Endothelial cell of umbilical vein (primary cell): ENCODE results near the gene SHISA3. TPM values are rescaled to one million over a fixed set of nuclear protein-coding genes. Genes with fewer than 3 reads are reported as not detected.

Experiments used
- BruUV-seq: library from RNA; stranded (reverse); fragments of 400-500 nt; replicated peaks from 2 replicates; lab custom pipeline; 2021; lab: Mats Ljungman, UMichigan
- CTCF ChIA-PET: fragments of 300-600, 350-600 bp; sonication (Branson Sonifier 250); formaldehyde crosslinking; loops from one replicate; lab custom pipeline; 2021; ENCODE audit warnings: antibody characterized with exemption, inconsistent platforms; lab: Charles Lee
- POLR2A ChIA-PET: fragments of 300-600, 350-600 bp; sonication (Branson Sonifier 250); formaldehyde crosslinking; loops from one replicate; lab custom pipeline; 2021; ENCODE audit warnings: antibody characterized with exemption, inconsistent platforms; lab: Charles Lee
- DNase-seq: peaks from one replicate; pipeline ENCODE4 v3.0.0-alpha.2; 2011; ENCODE audit warnings: low read depth, low spot score
- FAIRE-seq: peaks from 2 replicates; lab custom pipeline; 2011; peaks lifted over from hg19 to GRCh38; lab: Jason Lieb, UNC
- H2AFZ ChIP-seq: 2 replicates; pipeline ENCODE4 v1.6.0; 2012; ENCODE audit warnings: low read depth, low read length, control low read depth, inconsistent platforms
- H3K27ac ChIP-seq: 2 replicates; pipeline ENCODE4 v1.5.1; 2011; ENCODE audit warnings: low read depth, mild to moderate bottlenecking, control low read depth, low read length, moderate library complexity; ENCODE audit not compliant: insufficient read depth
- H3K27me3 ChIP-seq, 2 experiments: 2 replicates each; pipeline versions ENCODE4 v1.6.0 to v1.6.1; 2011; ENCODE audit warnings: low read length in 2 of 2, mixed read lengths in 1 of 2; ENCODE audit not compliant: control insufficient read depth in 2 of 2, insufficient read depth in 2 of 2
- H3K36me3 ChIP-seq, 2 experiments: 2 replicates in 1 of 2; 3 replicates in 1 of 2; pipeline ENCODE4 v1.5.1; 2011; ENCODE audit warnings: low read length in 2 of 2, mild to moderate bottlenecking in 1 of 2, moderate library complexity in 1 of 2; ENCODE audit not compliant: control insufficient read depth in 2 of 2, insufficient read depth in 2 of 2; ENCODE audit errors: extremely low read depth in 1 of 2
- H3K4me1 ChIP-seq: 3 replicates; pipeline ENCODE4 v1.5.1; 2011; ENCODE audit warnings: mild to moderate bottlenecking, low read length; ENCODE audit not compliant: control insufficient read depth, insufficient read depth; ENCODE audit errors: extremely low read depth
- H3K4me2 ChIP-seq: 2 replicates; pipeline ENCODE4 v1.6.1; 2011; ENCODE audit warnings: low read length, control low read depth, mixed read lengths; ENCODE audit not compliant: insufficient read depth
- H3K4me3 ChIP-seq, 3 experiments: fragments of 200-600 bp in 1 of 3; sonication (generic), shearing (Covaris generic) in 1 of 3; replicated peaks in 1 of 3; 2 replicates each; pipeline ENCODE4 v1.5.1; 2011 to 2016; ENCODE audit warnings: control low read depth in 3 of 3, low read length in 3 of 3, mild to moderate bottlenecking in 2 of 3, inconsistent platforms in 1 of 3, low read depth in 1 of 3, moderate library complexity in 1 of 3; ENCODE audit not compliant: insufficient read depth in 1 of 3
- H3K79me2 ChIP-seq: 2 replicates; pipeline ENCODE4 v1.6.0; 2012; ENCODE audit warnings: low read length, inconsistent platforms; ENCODE audit not compliant: control insufficient read depth, insufficient read depth
- H3K9ac ChIP-seq: replicated peaks from 2 replicates; pipeline ENCODE3; 2011; ENCODE audit warnings: low read length, control low read depth; ENCODE audit not compliant: insufficient read depth; ENCODE audit errors: extremely low read depth
- H3K9me1 ChIP-seq: replicated peaks from 3 replicates; pipeline ENCODE4 v1.6.0; 2011; ENCODE audit warnings: mild to moderate bottlenecking, low read length; ENCODE audit not compliant: control insufficient read depth, insufficient read depth; ENCODE audit errors: extremely low read depth
- H3K9me3 ChIP-seq: replicated peaks from 2 replicates; pipeline ENCODE4 v1.5.1; 2012; ENCODE audit warnings: low read length, inconsistent platforms; ENCODE audit not compliant: control insufficient read depth, insufficient read depth
- H4K20me1 ChIP-seq: replicated peaks from 2 replicates; pipeline ENCODE3; 2011; ENCODE audit warnings: mild to moderate bottlenecking, low read length; ENCODE audit not compliant: control insufficient read depth, insufficient read depth; ENCODE audit errors: extremely low read depth
- CTCF ChIP-seq, 2 donors: IDR thresholded peaks; 1 replicate in 1 of 2; 2 replicates in 1 of 2; pipeline ENCODE4 v1.5.1; 2011; ENCODE audit warnings: low read length in 2 of 2, mild to moderate bottlenecking in 2 of 2, moderate library complexity in 2 of 2, control low read depth in 1 of 2, inconsistent platforms in 1 of 2, low read depth in 1 of 2; ENCODE audit not compliant: insufficient read depth in 1 of 2; ENCODE audit errors: extremely low read depth in 1 of 2
- EZH2 ChIP-seq: IDR thresholded peaks from 2 replicates; pipeline ENCODE4 v1.6.1; 2012; ENCODE audit warnings: borderline replicate concordance, low read depth, mild to moderate bottlenecking, moderate library complexity, low read length, inconsistent platforms; ENCODE audit not compliant: severe bottlenecking
- FOS ChIP-seq: IDR thresholded peaks from 2 replicates; pipeline ENCODE4 v1.6.1; 2011; ENCODE audit warnings: mild to moderate bottlenecking, low read length, moderate library complexity, borderline replicate concordance; ENCODE audit not compliant: insufficient read depth
- GATA2 ChIP-seq: IDR thresholded peaks from 2 replicates; pipeline ENCODE4 v1.7.0; 2011; ENCODE audit warnings: low read depth, mild to moderate bottlenecking, moderate library complexity, mixed read lengths, low read length; ENCODE audit not compliant: insufficient read length, insufficient read depth
- JUN ChIP-seq: IDR thresholded peaks from 2 replicates; pipeline ENCODE4 v1.6.1; 2011; ENCODE audit warnings: borderline replicate concordance, low read depth; ENCODE audit not compliant: insufficient read length, insufficient read depth
- MAX ChIP-seq: IDR thresholded peaks from 2 replicates; pipeline ENCODE4 v1.6.1; 2011; ENCODE audit not compliant: insufficient read depth, insufficient read length
- MYC ChIP-seq: IDR thresholded peaks from one replicate; pipeline ENCODE4 v1.6.1; 2011; ENCODE audit warnings: mild to moderate bottlenecking, low read depth, low read length
- POLR2A ChIP-seq: IDR thresholded peaks from 2 replicates; pipeline ENCODE4 v1.6.1; 2012; ENCODE audit warnings: low read depth, mild to moderate bottlenecking, control low read depth, low read length
- POLR2AphosphoS5 ChIP-seq: IDR thresholded peaks from 2 replicates; pipeline ENCODE4 v1.6.1; 2012; ENCODE audit warnings: low read depth, mild to moderate bottlenecking, control low read depth, low read length, moderate library complexity; ENCODE audit not compliant: insufficient read depth
- dilution Hi-C: fragments of 300-500 bp; cut with MboI; formaldehyde crosslinking; loops from one replicate; pipeline ENCODE4 v1.15.0; 2019; ENCODE audit warnings: low sequenced_read_pairs; ENCODE audit not compliant: extremely low pct_ligation_motif_present
- intact Hi-C: fragments of 100-400 bp; cut with micrococcal nuclease; formaldehyde crosslinking; loops from one replicate; pipeline ENCODE4 v1.10.0; 2022
- polyA plus RNA-seq, 4 experiments: library from polyadenylated mRNA; depleted of rRNA in 3 of 4; stranded (reverse) in 3 of 4; unstranded in 1 of 4; fragments of >200 nt; gene quantifications; 2 replicates each; pipeline versions ENCODE4 v1.2.1 to v1.2.3, GENCODE V29; 2011 to 2012; ENCODE audit warnings: missing spikeins in 1 of 4
- total RNA-seq: library from RNA; stranded (reverse); gene quantifications from 2 replicates; pipeline ENCODE4 v1.2.3, GENCODE V29; 2021

Gene SHISA3
- total and polyA plus RNA-seq, 2 donors (not counting 3 experiments of a cell fraction or from before 2014, with no cell fraction given): 12.0 to 16.6 TPM

- CTCF ChIA-PET: interaction anchor here (0.8 to 7.0 kb wide), 4 partner anchors 31 to 121 kb away, joined by 3 to 54 read pairs (median 14); no protein-coding TSS in a partner anchor
- POLR2A ChIA-PET: no interaction called here
- dilution Hi-C loops: no loop called here
- BruUV-seq: TSS peak; percentile 19
- TF ChIP-seq EZH2 (no peak), MYC (no peak), MAX (no peak), POLR2AphosphoS5 (no peak), JUN (no peak), CTCF (IDR thresholded peaks at IDR 0.05; ENCODE audit: extremely low read depth in 1 of 2, insufficient read depth in 1 of 2, low read depth in 1 of 2, low read length in 2 of 2) (no peak), GATA2 (no peak), POLR2A (no peak), FOS (no peak)
- Histone ChIP-seq H3K9me1 (no peaks in the 10 kb centered on the region), H4K20me1 (no peaks in the 10 kb centered on the region), H3K36me3 (no peaks in the 10 kb centered on the region), H2AFZ (no peak overlapping the region), H3K4me1 (peaks cover 9% of the 10 kb centered on the region), H3K79me2 (peaks cover 6% of the 10 kb centered on the region), H3K27me3 (no peaks in the 10 kb centered on the region), H3K4me3 (no peak overlapping the region), H3K27ac (no peak overlapping the region), H3K9ac (no peak overlapping the region), H3K9me3 (no peaks in the 10 kb centered on the region), H3K4me2 (no peak overlapping the region)
- DNase-seq (peak; percentile 16), FAIRE-seq (no peak)
- intact Hi-C loops: no loop called here
These were observed 3.9 kb downstream of the SHISA3 start for GRCh38 chr4:42401171-42401570.
